K562 (cell line): ENCODE results near the gene PSMB8. TPM values are rescaled to one million over a fixed set of nuclear protein-coding genes. Genes with fewer than 3 reads are reported as not detected.

ENCODE experiments used
- ATAC-seq: fragments of 200-7000 bp; cut with Tn5 transposase; 3 replicates; pipeline ENCODE4 v1.9.1; 2020; ENCODE audit warnings: moderate library complexity
- BruUV-seq: library from RNA; stranded (reverse); fragments of 400-500 nt; replicated peaks from 2 replicates; lab custom pipeline; 2021; lab: Mats Ljungman, UMichigan
- CTCF ChIA-PET: fragments of 300-600 bp; formaldehyde crosslinking; extraction: SDS; loops from one replicate; lab custom pipeline; 2021; ENCODE audit warnings: low intra/inter-chr PET ratio; lab: Yijun Ruan, JAX
- POLR2A ChIA-PET: fragments of 300-600, 350-650 bp; sonication (Branson Sonifier 250); formaldehyde crosslinking; extraction: SDS; loops from one replicate; lab custom pipeline; 2021; ENCODE audit warnings: antibody characterized with exemption, inconsistent platforms; lab: Yijun Ruan, JAX
- DNase-seq, 4 experiments: peaks; one replicate each; pipeline versions ENCODE4 v3.0.0 to v3.0.0-alpha.2; 2011 to 2018; ENCODE audit warnings: low spot score in 3 of 4, mixed read lengths in 3 of 4; ENCODE audit errors: extremely low read depth in 1 of 4
- FAIRE-seq: peaks from 2 replicates; lab custom pipeline; 2011; peaks lifted over from hg19 to GRCh38; lab: Jason Lieb, UNC
- H2AFZ ChIP-seq: 2 replicates; pipeline ENCODE4 v1.6.0; 2011; ENCODE audit warnings: low read depth, low read length, control low read depth, inconsistent platforms
- H3K27ac ChIP-seq: fragments of 200-600 bp; 3 replicates; pipeline ENCODE4 v1.8.0; 2011; ENCODE audit warnings: low read depth, mild to moderate bottlenecking, control low read depth, inconsistent platforms, low read length, moderate library complexity, mixed read lengths; ENCODE audit errors: extremely low read depth
- H3K27me3 ChIP-seq, 2 experiments: fragments of 300-600 bp in 1 of 2; 2 replicates in 1 of 2; 3 replicates in 1 of 2; pipeline versions ENCODE4 v1.6.0 to v1.8.0; 2011; ENCODE audit warnings: inconsistent platforms in 2 of 2, low read length in 2 of 2, mild to moderate bottlenecking in 1 of 2, mixed read lengths in 1 of 2, moderate library complexity in 1 of 2; ENCODE audit not compliant: control insufficient read depth in 2 of 2, insufficient read depth in 2 of 2
- H3K36me3 ChIP-seq: fragments of 300-600 bp; 3 replicates; pipeline ENCODE4 v1.8.0; 2011; ENCODE audit warnings: mild to moderate bottlenecking, low read length, inconsistent platforms; ENCODE audit not compliant: control insufficient read depth, insufficient read depth
- H3K4me1 ChIP-seq, 2 experiments: fragments of 200-600 bp in 1 of 2; replicated peaks in 1 of 2; 2 replicates in 1 of 2; 3 replicates in 1 of 2; pipeline versions ENCODE4 v1.5.1 to v1.8.0; 2011; ENCODE audit warnings: inconsistent platforms in 2 of 2, low read length in 2 of 2, mild to moderate bottlenecking in 1 of 2, mixed read lengths in 1 of 2, moderate library complexity in 1 of 2; ENCODE audit not compliant: control insufficient read depth in 2 of 2, insufficient read depth in 2 of 2
- H3K4me2 ChIP-seq: 2 replicates; pipeline ENCODE4 v1.6.1; 2011; ENCODE audit warnings: low read length, control low read depth, inconsistent platforms, mixed read lengths; ENCODE audit not compliant: insufficient read depth
- H3K4me3 ChIP-seq: fragments of 200-600 bp; sonication (generic), shearing (Covaris generic); 2 replicates; pipeline ENCODE4 v1.5.1; 2016; ENCODE audit warnings: control low read depth, inconsistent platforms
- H3K79me2 ChIP-seq: fragments of 200-600 bp; 3 replicates; pipeline ENCODE4 v1.8.0; 2011; ENCODE audit warnings: low read length, inconsistent platforms; ENCODE audit not compliant: control insufficient read depth, insufficient read depth
- H3K9ac ChIP-seq, 2 experiments: 2 replicates each; pipeline versions ENCODE4 v1.6.0 to v1.6.1; 2011; ENCODE audit warnings: low read depth in 2 of 2, low read length in 2 of 2, control low read depth in 1 of 2, inconsistent platforms in 1 of 2, mild to moderate bottlenecking in 1 of 2, mixed read lengths in 1 of 2; ENCODE audit not compliant: insufficient read depth in 1 of 2
- H3K9me1 ChIP-seq: one replicate; pipeline ENCODE4 v1.6.0; 2011; ENCODE audit warnings: inconsistent platforms, mild to moderate bottlenecking, low read length, moderate library complexity; ENCODE audit not compliant: control insufficient read depth, insufficient read depth
- H3K9me3 ChIP-seq: replicated peaks from 2 replicates; pipeline ENCODE4 v1.5.1; 2011; ENCODE audit warnings: low read depth, low read length, inconsistent platforms; ENCODE audit not compliant: control insufficient read depth, insufficient read depth
- H4K20me1 ChIP-seq: replicated peaks from 2 replicates; pipeline ENCODE4 v1.6.1; 2011; ENCODE audit warnings: low read length, inconsistent platforms, mixed read lengths; ENCODE audit not compliant: control insufficient read depth, insufficient read depth
- ESRRA ChIP-seq: fragments of 450-650 bp; IDR thresholded peaks from 2 replicates; pipeline ENCODE4 v1.6.1; 2014; ENCODE audit warnings: low read depth, mild to moderate bottlenecking, moderate library complexity, borderline replicate concordance
- SPI1 ChIP-seq: IDR thresholded peaks from 2 replicates; pipeline ENCODE4 v1.6.1; 2011; ENCODE audit warnings: low read depth, low read length, control low read depth, borderline replicate concordance
- TCF15 ChIP-seq: fragments of 250-450 bp; sonication (Bioruptor Pico); IDR thresholded peaks from 2 replicates; pipeline ENCODE4 v1.8.0; 2022; ENCODE audit warnings: moderate library complexity, mild to moderate bottlenecking, inconsistent platforms
- ZNF57 ChIP-seq: fragments of 450-650 bp; formaldehyde crosslinking; IDR thresholded peaks from 2 replicates; pipeline ENCODE4 v1.4.0; 2020; ENCODE audit warnings: mild to moderate bottlenecking, moderate library complexity
- WGBS: fragments of 100-300 bp; shearing (Covaris generic); methylation state at CpG from one replicate; pipeline ENCODE4 v1.1.6; 2016; ENCODE audit warnings: low coverage, mixed read lengths; ENCODE audit not compliant: insufficient coverage; ENCODE audit errors: missing lambda C conversion rate; 5-methylcytosine and 5-hydroxymethylcytosine counted together
- in situ Hi-C: fragments of 300-500 bp; cut with MboI; formaldehyde crosslinking; loops from 4 replicates; pipeline ENCODE4 v1.15.0; 2018; ENCODE audit warnings: inconsistent platforms, mixed read lengths
- intact Hi-C: fragments of 100-400 bp; cut with micrococcal nuclease; formaldehyde crosslinking; loops from 2 replicates; pipeline ENCODE4 v1.14.2; 2022
- polyA plus RNA-seq, 8 experiments: library from polyadenylated mRNA; depleted of rRNA in 4 of 8; stranded (reverse) in 5 of 8; unstranded in 3 of 8; fragments of >200 nt; fragmentation: Nextera tagmentation in 2 of 8; fragmentation: Illumina TruSeq in 1 of 8; extraction: Ambion mirVana in 2 of 8; extraction: Trizol in 1 of 8; gene quantifications; 2 replicates each; pipeline versions ENCODE4 v1.2.1 to v1.2.3, GENCODE V29; 2011 to 2014; ENCODE audit warnings: inconsistent platforms in 1 of 8, missing spikeins in 1 of 8
- total RNA-seq, 7 experiments: library from RNA; depleted of rRNA in 6 of 7; stranded (reverse); fragments of >200 nt in 6 of 7; fragmentation: Illumina TruSeq in 2 of 7; extraction: Trizol in 2 of 7; gene quantifications; 2 replicates each; pipeline versions ENCODE4 v1.2.1 to v1.2.3, GENCODE V29; 2011 to 2021; ENCODE audit warnings: low replicate concordance in 1 of 7

PSMB8 gene
- total and polyA plus RNA-seq, 9 of the 15 experiments (the other 6 are each of a cell fraction or from before 2014, with no cell fraction given): 0.71 to 4.0 (median 2.4) TPM

GRCh38 chr6:32803416-32803815 is 40.4 kb downstream of the PSMB8 start:
- Histone ChIP-seq H3K4me2 (no peak overlapping the region), H3K9ac (no peak overlapping the region), H3K27me3 (peaks cover 5 to 7% of the 10 kb centered on the region in 2 experiments; a peak in 3 of 5 replicates), H3K27ac (no peak overlapping the region), H3K79me2 (no peaks in the 10 kb centered on the region), H3K4me3 (no peak overlapping the region), H3K4me1 (no peaks in the 10 kb centered on the region), H3K36me3 (no peaks in the 10 kb centered on the region), H3K9me3 (no peaks in the 10 kb centered on the region), H2AFZ (no peak overlapping the region), H3K9me1 (no peaks in the 10 kb centered on the region), H4K20me1 (no peaks in the 10 kb centered on the region)
- CTCF ChIA-PET: no interaction called here
- no TSS peak for BruUV-seq
- no peak for FAIRE-seq
- TF ChIP-seq TCF15 (no peak), SPI1 (peak; percentile 86)
- DNase-seq: no peak
- POLR2A ChIA-PET: interaction anchor here (1.0 kb wide), 1 partner anchor 179 kb away, joined by 5 read pairs; no protein-coding TSS in a partner anchor
- no peak for ATAC-seq
- intact Hi-C loops: no loop called here
- 0% methylated on average over 2 of the region's 2 CpGs for WGBS
- in situ Hi-C loops: no loop called here

- CTCF ChIA-PET: no interaction called here
- Histone ChIP-seq H3K36me3 (no peaks in the 10 kb centered on the region), H3K79me2 (no peaks in the 10 kb centered on the region), H3K4me3 (no peak overlapping the region), H3K27me3 (peaks cover 17 to 23% of the 10 kb centered on the region in 2 experiments), H4K20me1 (no peaks in the 10 kb centered on the region), H3K4me1 (no peaks in the 10 kb centered on the region), H3K4me2 (no peak overlapping the region), H3K9me1 (no peaks in the 10 kb centered on the region), H2AFZ (no peak overlapping the region), H3K9ac (no peak overlapping the region), H3K9me3 (no peaks in the 10 kb centered on the region), H3K27ac (no peak overlapping the region)
- ATAC-seq: no peak
- DNase-seq: no peak
- peak; percentile 91 for TF ChIP-seq ESRRA
- TF ChIP-seq ZNF57 (CRISPR knock-in tag): no peak
- intact Hi-C loops (loop anchor here (5.0 kb wide), 2 partner anchors 68 to 552 kb away; no protein-coding TSS in a partner anchor), in situ Hi-C loops (loop anchor here (5.0 kb wide), 1 partner anchor 377 kb away; no protein-coding TSS in a partner anchor)
- FAIRE-seq: no peak
- POLR2A ChIA-PET: interaction anchor here (0.7 to 1.5 kb wide), 6 partner anchors 9 to 1630 kb away, joined by 3 to 5 read pairs (median 3); no protein-coding TSS in a partner anchor
- BruUV-seq: no TSS peak
- WGBS: 4% methylated on average over 3 of the region's 3 CpGs
Measured at GRCh38 chr6:32799740-32800139, 44.1 kb downstream of the PSMB8 start.
